Sigmoid colon (tissue), 4 donors: ENCODE measurements around the gene EDEM2.

Experiments used
- POLR2A ChIP-seq, 2 donors: fragments of 450-650 bp; IDR thresholded peaks; one replicate each; pipeline ENCODE4 v1.6.1; 2016; ENCODE audit warnings: antibody characterized with exemption in 2 of 2, mild to moderate bottlenecking in 2 of 2, moderate library complexity in 2 of 2
- POLR2AphosphoS5 ChIP-seq, 4 donors: sonication (generic); formaldehyde crosslinking; IDR thresholded peaks; one replicate each; pipeline ENCODE4 v1.6.1; 2017; ENCODE audit warnings: antibody characterized with exemption in 4 of 4

DNA sequence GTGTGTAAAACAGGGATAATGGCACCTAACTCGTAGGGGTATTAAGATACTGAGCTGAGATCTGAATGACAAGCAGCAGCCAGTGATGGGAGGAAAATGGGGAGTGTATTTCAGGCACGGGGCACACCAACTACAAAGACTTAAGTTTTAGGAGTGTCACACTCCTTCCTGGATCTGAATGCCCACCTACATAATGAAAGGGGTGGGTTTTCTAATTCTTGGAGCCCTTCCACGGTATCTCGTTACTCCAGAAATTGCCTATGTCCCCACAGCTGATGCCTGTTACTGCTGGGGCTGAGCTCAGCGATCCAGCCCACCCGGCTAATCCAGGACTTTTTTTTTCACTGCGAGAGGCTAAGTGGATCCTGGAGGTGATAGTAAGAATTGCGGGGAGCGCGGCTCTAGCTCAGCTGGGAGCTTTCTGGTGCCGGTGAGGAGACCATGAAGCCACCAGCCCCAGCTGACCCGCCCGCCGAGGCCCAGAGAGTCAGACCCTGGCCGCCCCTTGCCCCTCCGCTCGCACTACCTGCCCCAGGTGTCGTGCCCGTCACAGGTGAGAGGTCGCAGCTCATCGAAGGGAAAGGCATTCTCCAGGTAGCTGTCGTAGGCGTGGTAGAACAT, 727 bp downstream of the EDEM2 start:
- TF ChIP-seq POLR2AphosphoS5 (IDR thresholded peaks at IDR 0.05) (no peak), POLR2A (IDR thresholded peaks at IDR 0.05) (no peak)
